HG03097 (cell line): ENCODE measurements around the gene TSR1.
A peak's percentile ranks its signal among the peaks of the same experiment; 100 is the strongest.
"Not testable (repeated sequence)": the region's sequence is repeated elsewhere in the genome, so short reads cannot be mapped to it uniquely, and the experiment has no call there.

Source experiments
- ATAC-seq: cut with Tn5 transposase; IDR thresholded peaks from one replicate; pipeline ENCODE4 v1.9.1; 2021; ENCODE audit not compliant: unreplicated experiment, low FRiP score

TSR1 gene

DNA sequence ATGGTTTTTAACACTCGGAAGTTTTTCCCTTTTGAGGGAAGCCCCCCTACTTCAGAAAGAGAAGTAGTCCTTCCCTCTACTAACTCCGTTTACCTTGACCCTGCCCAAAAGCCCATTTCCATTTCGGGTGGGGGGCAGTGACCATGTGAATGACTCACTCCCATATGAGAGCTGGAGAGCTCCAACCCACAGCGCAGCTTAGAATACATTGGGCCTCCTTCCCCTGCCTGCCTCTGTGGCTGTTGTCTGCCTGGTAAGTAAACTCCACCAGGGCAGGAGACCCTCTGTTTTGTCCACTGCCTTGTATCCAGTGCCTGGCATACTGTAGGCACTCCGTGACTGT lies 2.0 kb upstream of the TSR1 start:
- no peak for ATAC-seq

DNA sequence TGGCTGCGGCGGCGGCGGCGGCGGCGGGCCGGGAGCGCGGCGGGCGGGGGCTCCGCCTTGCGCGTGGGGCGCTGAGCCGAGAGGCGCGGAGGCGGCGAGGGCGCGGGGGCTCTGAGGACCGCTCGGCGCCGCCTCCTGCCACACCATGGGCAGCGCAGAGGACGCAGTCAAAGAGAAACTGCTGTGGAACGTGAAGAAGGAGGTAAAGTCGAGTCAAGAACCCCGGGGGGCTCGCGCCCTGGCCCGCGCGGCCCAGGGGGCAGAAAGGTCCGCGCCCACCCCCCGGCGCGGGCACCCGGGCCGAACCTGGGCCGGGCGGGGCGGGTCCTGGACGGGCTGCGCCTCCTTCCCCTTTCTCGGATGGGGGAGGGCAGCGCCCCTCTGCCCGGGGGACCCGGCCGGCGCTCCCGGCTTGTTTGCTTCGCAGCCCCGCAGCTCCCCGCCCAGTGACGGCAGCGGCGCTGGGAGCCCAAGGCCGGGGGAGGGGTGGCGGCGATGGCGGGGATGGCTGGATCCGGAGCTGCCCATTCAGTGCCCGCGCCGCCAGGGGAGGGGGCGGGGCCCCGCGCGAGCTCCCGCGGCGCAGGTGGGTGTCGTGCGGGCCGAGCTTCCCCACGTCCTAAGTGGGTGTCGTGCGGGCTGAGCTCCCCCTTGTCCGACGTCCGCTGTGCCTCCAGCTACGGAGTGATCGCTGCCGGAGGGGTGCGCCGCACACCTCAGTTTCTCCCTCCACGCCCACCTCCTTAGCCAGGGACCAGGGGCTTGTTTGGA lies 1.5 kb upstream of the TSR1 start:
- no peak for ATAC-seq

GRCh38 chr17:2336852-2337543 lies 741 bp upstream of the TSR1 start, which contains the start of gene SGSM2:
TSS of gene SGSM2 (plus strand) at chr17:2337501. CDS start at chr17:2337689, 188 bp downstream.
- no peak for ATAC-seq

DNA sequence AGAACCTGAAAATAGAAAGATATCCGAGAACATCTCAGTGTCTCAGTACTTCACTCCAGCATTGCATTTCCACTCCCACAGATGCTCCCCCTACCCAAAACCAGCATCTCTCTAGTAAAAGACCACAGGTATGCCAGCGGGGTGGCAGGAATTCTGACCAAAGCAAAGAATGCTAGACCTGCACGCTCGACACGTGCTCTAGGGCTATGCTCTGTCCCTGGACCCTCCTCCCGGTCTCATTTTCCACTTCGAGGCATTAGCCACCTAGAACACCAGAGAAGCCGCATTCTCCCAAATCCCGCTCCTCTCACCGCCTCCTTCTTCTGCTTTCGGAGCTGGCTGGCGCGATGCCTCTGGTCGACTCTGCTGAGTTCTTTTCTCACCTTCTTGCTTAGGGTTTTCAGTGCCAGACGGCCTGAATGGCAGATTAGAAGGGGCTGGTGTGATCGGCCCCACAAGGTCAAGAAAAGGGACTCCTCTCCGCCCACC lies 487 bp downstream of the TSR1 start:
- peak; percentile 3 for ATAC-seq

DNA sequence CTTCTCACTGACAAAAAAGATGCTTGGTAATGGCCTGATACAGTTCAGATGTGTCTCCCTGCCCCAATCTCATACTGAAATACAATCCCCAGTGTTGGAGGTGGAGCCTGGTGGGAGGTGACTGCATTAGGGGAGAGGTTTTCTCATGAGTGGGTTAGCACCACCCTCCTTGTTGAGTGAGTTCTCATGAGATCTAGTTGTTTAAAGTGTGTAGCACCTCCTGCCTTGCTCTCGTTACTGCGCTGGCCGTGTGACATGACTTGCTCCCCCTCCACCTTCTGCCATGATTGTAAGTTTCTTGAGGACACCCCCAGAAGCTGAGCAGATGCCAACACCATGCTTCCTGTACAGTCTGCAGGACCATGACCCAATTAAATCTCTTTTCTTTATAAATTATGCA lies 5.0 kb downstream of the TSR1 start:
- ATAC-seq: no peak

GRCh38 chr17:2323629-2324314 lies 12.5 kb downstream of the TSR1 start:
- no peak for ATAC-seq

DNA sequence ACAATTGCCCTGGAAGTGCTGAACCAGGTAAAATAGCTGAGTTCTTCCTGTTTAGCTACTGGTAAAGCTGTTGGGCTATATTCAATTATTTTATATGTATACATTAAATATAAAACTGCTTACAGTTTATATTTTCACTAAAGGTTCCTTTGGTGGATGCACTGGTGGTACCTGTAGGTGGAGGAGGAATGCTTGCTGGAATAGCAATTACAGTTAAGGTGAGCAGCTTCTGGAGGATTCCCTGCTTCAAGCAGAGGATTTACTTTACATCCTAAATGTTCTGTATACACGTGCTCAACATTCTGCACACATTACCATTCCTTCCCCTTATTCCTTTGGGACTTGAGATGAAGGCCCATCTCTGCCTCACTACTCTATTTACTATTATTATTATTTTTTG lies 14.9 kb downstream of the TSR1 start:
- no peak for ATAC-seq

- ATAC-seq: no peak
Observed at GRCh38 chr17:2319051-2319450, 17.2 kb downstream of the TSR1 start.

GRCh38 chr17:2317796-2318195 lies 18.5 kb downstream of the TSR1 start:
- ATAC-seq: no peak

DNA sequence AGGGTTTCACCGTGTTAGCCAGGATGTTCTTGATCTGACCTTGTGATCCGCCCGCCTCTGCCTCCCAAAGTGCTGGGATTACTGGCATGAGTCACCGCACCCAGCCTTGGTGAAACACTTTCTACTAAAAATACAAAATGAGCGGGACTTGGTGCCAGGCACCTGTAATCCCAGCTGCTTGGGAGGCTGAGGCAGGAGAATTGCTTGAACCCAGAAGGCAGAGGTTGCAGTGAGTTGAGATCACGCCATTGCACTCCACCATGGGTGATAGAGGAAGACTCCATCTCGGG lies 19.4 kb downstream of the TSR1 start:
- ATAC-seq: not testable (repeated sequence)

GRCh38 chr17:2312736-2313135 lies 23.5 kb downstream of the TSR1 start:
- no peak for ATAC-seq

DNA sequence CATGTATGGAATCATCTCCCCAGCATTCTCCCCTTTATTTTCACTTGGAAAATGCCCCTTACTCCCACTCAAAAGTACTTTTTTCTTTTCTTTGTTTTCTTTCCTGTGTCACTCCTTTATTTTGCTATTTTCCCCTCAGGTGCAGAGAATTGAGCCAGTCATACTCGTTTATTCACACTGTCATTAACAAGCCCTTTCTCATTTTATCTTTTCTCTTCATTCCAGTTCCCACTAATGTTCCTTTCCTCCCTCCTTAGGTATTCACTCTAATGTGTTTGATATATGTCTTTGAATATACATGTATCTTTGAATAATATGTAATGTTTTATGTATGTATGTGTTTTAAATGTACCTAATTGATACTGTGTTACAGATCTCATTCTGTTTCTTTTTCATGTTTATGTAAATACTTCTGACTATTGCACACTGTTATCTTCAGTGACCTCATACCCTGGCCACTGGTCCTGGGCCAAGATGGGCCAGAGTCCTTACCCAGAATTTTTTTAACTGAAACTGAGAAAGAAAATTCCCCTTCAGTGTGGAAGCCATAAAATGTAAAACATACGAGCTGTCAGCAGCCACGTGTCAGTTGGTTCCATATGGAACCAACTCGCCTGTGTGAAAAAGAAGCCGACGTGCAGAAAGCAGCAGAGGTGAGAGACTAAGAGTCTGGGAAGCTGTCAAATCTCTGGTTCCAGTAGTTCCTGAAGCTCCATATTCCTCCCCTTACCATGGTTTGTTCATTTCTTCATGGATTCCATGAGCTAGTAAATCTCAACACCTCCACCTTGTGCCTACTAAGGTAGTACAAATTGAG lies 26.7 kb downstream of the TSR1 start:
- no peak for ATAC-seq

DNA sequence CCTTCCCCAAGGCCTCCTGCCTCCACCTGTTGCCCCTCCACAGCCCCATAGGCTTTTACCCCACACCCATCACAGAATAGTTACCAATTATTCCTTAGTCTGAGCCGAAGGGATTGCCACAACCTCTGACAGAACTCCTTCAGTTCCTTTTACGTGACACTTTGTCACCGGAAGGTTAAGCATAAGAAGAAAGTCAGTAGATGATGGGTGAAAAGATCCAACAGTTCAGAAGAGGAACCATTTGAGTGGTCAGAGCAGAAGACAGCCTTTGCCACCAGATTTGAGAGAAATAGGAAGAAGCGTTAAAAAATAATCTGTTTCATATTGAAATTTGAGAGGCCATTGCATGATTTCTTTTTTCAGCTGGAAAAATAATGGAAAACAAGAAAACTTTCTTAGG lies 31.3 kb downstream of the TSR1 start:
- no peak for ATAC-seq

DNA sequence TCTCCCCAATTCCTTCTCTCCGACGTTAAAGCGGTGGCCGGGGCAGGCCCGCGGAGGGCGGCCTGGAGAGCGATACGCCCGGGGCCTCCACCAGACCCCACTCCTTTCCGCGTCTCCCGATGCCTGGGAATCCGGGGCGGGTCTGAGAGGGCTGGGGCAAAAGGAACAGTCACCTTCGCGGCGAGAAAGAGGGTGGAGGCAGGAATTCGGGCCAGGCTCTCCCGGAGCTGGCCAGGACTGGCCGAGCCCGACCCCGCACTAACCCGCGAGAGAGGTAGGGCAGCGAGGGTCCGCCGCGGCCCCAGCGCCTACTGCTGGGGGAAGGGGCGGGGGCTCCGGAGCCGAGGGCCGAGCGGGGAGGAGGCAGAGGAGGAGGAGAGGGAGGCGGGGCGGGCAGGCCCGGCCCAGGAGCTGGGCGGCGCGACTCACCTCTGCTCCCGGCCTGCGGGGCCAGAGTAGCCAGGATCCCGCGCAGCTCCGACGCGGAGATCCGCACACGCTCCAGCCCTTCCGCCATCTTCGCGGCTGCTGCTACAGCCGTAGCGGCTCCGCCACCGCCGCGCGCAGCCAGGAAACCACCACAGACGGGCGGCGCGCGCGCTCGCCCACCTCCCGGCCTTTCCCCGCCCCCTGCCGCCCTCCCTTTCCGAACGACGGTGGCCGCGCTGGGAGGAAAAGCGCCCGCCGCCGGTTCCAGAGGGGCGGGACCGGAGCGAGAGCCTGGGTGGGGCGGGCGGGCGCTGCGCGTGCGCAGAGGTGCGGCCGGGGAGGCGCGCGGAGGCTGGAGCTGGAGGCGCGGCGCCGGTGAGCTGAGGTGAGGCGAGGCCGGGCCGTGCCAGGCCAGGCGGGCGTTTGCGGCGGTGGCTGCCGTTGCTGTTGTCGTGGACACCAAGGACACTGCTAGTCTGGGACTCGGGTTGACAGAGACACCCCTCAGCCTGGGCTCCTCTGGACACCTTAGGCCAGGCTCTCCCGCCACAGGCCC lies 32.8 kb downstream of the TSR1 start, which contains the start of the genes SMG6 and SRR:
TSS of gene SMG6 (minus strand) at position 582 of the 985 bp plus-strand sequence. CDS start at position 517, 65 bp downstream.
TSS of gene SRR (plus strand) at position 747 of the 985 bp plus-strand sequence. CDS start 11,611 bp downstream, outside the sequence.
- ATAC-seq: peak; percentile 71

GRCh38 chr17:2302778-2303203 lies 33.5 kb downstream of the TSR1 start:
- ATAC-seq: peak; percentile 19

DNA sequence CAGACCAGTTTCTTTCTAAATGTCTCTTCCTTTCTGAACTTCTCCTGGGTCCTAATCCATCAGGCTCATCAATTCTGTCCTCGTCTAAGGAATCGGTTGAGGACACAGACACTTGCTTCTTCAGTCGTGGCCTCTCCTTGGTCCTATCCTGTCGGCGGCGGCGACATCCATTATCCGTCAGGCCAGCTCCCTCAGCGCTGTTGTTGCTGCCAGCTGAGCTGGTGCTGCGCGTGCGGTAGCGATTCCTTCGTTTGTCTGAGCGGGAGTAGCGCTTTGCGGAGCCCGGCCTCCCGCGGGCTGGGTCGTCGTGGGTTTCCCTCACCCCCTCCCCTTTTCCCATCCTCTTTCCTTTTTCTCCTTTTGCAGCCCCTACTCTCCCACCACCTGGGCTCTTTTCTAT lies 36.5 kb downstream of the TSR1 start:
- ATAC-seq: no peak

DNA sequence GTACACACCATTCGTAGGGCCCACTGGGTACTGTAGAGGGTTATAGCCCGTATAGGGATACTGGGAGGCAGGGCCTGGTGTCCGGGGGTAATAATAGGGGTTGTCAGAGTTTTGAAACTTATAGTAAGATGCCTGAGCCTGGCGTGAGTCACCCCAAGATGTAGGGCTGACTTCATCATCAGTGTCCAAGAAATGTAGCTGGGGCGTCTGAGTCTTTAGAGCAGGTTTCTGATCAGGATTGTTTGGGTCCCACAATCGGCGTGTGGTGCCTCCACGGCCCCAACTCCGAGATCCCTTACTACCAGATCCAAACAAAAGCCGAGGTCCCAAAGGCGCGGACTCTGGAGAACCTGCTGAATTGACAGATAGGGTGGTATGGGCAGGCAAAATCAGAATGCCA lies 37.1 kb downstream of the TSR1 start:
- no peak for ATAC-seq

DNA sequence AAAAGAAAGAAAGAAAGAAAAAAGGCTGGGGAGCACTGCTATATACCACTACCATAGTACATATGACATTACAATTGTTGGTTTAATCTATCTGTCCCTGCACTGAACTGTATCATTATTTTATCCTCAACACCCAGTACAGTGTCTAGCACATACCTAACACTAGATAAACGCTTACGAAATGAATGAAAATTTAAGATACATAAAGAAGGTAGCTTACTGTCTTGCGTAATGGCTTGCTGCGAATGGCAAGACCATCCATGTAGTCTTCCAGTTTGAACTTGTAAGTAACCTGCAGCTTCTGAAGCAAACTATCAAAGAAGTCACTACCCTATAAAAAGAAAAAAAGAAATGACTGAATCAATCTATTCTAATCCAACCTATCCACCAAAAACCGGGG lies 39.2 kb downstream of the TSR1 start:
- no peak for ATAC-seq

DNA sequence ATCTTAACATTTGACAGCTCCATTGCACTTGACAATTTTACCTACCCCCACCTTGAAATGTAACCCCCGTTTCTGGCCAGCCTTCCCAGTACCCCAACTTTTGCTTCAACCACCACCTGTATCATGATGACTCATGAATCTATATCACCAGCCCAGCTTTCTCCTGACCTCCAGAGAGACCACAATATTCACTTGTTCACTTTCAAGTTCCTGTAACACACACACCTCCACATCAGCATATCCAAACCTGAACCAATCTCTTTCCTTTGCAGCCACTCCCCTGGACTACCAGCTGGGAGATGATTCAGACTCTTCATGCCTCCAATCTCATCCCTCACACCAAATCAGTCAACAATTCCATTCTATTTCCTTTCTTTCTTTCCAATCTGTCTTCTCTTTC lies 40.7 kb downstream of the TSR1 start:
- ATAC-seq: no peak
